K562 (cell line): ENCODE results near the gene ADAMTSL3.

Source experiments
- DACH1 ChIP-seq: fragments of 450-650 bp; IDR thresholded peaks from 2 replicates; pipeline ENCODE4 v1.6.1; 2018; ENCODE audit not compliant: partially characterized antibody
- POLR2B ChIP-seq: fragments of 450-650 bp; IDR thresholded peaks from 2 replicates; pipeline ENCODE4 v1.6.1; 2018; ENCODE audit warnings: low read depth; ENCODE audit not compliant: partially characterized antibody
- RB1 ChIP-seq: fragments of 450-650 bp; IDR thresholded peaks from 2 replicates; pipeline ENCODE4 v1.6.1; 2017; ENCODE audit warnings: low read depth, mild to moderate bottlenecking
- TF ChIP-seq, protein P1 (sequence below), 3 experiments: IDR thresholded peaks in 2 of 3; conservative IDR thresholded peaks in 1 of 3; 2 replicates each; pipeline ENCODE4 v1.5.1; 2011 to 2012; ENCODE audit warnings: low read length in 3 of 3, mild to moderate bottlenecking in 3 of 3, control low read depth in 2 of 3, improper control_type of control experiment in 1 of 3, inconsistent platforms in 1 of 3, low read depth in 1 of 3, mixed read lengths in 1 of 3, moderate library complexity in 1 of 3; ENCODE audit not compliant: insufficient read depth in 2 of 3
- TF ChIP-seq, protein P2 (sequence below): fragments of 150-350 bp; conservative IDR thresholded peaks from 2 replicates; pipeline ENCODE4 v1.6.1; 2014; ENCODE audit warnings: low read length
- TF ChIP-seq, protein P3 (sequence below), 3 experiments: fragments of 200-800 bp in 1 of 3; fragments of 250-450 bp in 1 of 3; fragments of 450-650 bp in 1 of 3; sonication (Bioruptor Pico) in 1 of 3; sonication (Bioruptor generic) in 1 of 3; formaldehyde crosslinking in 1 of 3; IDR thresholded peaks; 2 replicates each; pipeline versions ENCODE4 v1.6.1 to v1.8.0; 2016 to 2022; ENCODE audit warnings: mild to moderate bottlenecking in 2 of 3, missing genetic modification characterization in 2 of 3, missing compliant biosample characterization in 1 of 3, moderate library complexity in 1 of 3

DNA sequence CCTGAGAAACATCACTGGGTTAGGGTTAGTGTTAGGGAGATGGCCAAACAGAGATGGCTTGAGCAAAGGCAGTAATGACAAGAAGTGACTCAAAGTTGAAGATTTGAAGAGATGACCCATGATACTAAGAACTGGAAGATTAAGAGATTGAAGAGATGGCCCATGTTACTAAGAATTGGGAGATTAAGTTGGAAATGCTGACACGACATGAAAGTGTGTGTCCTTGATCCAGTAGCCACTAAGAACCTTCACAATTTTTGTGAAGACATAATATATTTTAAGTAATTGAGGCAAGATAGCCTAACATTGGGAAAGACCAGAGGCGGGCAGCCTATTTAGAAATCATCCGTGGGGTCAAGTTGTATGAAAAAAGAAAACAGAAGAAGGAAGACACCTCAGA, 239.4 kb downstream of the ADAMTSL3 start:
- TF ChIP-seq RB1 (no peak), DACH1 (no peak), POLR2B (no peak)
- TF ChIP-seq, protein P1, sequence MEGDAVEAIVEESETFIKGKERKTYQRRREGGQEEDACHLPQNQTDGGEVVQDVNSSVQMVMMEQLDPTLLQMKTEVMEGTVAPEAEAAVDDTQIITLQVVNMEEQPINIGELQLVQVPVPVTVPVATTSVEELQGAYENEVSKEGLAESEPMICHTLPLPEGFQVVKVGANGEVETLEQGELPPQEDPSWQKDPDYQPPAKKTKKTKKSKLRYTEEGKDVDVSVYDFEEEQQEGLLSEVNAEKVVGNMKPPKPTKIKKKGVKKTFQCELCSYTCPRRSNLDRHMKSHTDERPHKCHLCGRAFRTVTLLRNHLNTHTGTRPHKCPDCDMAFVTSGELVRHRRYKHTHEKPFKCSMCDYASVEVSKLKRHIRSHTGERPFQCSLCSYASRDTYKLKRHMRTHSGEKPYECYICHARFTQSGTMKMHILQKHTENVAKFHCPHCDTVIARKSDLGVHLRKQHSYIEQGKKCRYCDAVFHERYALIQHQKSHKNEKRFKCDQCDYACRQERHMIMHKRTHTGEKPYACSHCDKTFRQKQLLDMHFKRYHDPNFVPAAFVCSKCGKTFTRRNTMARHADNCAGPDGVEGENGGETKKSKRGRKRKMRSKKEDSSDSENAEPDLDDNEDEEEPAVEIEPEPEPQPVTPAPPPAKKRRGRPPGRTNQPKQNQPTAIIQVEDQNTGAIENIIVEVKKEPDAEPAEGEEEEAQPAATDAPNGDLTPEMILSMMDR (IDR thresholded peaks at IDR 0.05 in 2 of 3, conservative IDR thresholded peaks at IDR 0.05 in 1 of 3; ENCODE audit: insufficient read depth in 2 of 3, low read depth in 1 of 3, low read length in 3 of 3), result no peak
- TF ChIP-seq, protein P2, sequence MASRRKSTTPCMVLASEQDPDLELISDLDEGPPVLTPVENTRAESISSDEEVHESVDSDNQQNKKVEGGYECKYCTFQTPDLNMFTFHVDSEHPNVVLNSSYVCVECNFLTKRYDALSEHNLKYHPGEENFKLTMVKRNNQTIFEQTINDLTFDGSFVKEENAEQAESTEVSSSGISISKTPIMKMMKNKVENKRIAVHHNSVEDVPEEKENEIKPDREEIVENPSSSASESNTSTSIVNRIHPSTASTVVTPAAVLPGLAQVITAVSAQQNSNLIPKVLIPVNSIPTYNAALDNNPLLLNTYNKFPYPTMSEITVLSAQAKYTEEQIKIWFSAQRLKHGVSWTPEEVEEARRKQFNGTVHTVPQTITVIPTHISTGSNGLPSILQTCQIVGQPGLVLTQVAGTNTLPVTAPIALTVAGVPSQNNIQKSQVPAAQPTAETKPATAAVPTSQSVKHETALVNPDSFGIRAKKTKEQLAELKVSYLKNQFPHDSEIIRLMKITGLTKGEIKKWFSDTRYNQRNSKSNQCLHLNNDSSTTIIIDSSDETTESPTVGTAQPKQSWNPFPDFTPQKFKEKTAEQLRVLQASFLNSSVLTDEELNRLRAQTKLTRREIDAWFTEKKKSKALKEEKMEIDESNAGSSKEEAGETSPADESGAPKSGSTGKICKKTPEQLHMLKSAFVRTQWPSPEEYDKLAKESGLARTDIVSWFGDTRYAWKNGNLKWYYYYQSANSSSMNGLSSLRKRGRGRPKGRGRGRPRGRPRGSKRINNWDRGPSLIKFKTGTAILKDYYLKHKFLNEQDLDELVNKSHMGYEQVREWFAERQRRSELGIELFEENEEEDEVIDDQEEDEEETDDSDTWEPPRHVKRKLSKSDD, result no peak
- TF ChIP-seq, protein P3, sequence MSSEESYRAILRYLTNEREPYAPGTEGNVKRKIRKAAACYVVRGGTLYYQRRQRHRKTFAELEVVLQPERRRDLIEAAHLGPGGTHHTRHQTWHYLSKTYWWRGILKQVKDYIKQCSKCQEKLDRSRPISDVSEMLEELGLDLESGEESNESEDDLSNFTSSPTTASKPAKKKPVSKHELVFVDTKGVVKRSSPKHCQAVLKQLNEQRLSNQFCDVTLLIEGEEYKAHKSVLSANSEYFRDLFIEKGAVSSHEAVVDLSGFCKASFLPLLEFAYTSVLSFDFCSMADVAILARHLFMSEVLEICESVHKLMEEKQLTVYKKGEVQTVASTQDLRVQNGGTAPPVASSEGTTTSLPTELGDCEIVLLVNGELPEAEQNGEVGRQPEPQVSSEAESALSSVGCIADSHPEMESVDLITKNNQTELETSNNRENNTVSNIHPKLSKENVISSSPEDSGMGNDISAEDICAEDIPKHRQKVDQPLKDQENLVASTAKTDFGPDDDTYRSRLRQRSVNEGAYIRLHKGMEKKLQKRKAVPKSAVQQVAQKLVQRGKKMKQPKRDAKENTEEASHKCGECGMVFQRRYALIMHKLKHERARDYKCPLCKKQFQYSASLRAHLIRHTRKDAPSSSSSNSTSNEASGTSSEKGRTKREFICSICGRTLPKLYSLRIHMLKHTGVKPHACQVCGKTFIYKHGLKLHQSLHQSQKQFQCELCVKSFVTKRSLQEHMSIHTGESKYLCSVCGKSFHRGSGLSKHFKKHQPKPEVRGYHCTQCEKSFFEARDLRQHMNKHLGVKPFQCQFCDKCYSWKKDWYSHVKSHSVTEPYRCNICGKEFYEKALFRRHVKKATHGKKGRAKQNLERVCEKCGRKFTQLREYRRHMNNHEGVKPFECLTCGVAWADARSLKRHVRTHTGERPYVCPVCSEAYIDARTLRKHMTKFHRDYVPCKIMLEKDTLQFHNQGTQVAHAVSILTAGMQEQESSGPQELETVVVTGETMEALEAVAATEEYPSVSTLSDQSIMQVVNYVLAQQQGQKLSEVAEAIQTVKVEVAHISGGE (CRISPR knock-in tag; IDR thresholded peaks at IDR 0.05), result no peak
